HepG2 (cell line): ENCODE data around the gene SDK2. TPM values are rescaled to one million over a fixed set of nuclear protein-coding genes. Genes with fewer than 3 reads are reported as not detected.

Experiments
- AGO2 ChIP-seq: fragments of 200-400 bp; formaldehyde crosslinking; optimal IDR thresholded peaks from 2 replicates; pipeline ENCODE3; 2017; ENCODE audit warnings: mild to moderate bottlenecking, low read depth, low read length, moderate library complexity
- ARHGAP35 ChIP-seq: sonication (generic); formaldehyde crosslinking; IDR thresholded peaks from 2 replicates; pipeline ENCODE4 v1.9.0; 2022; ENCODE audit warnings: mild to moderate bottlenecking, inconsistent platforms, moderate library complexity, missing genetic modification reagents, borderline replicate concordance
- ARNT2 ChIP-seq: sonication (generic); formaldehyde crosslinking; IDR thresholded peaks from 2 replicates; pipeline ENCODE4 v1.8.0; 2022; ENCODE audit warnings: mild to moderate bottlenecking, low read depth, missing genetic modification reagents, moderate library complexity
- BORCS8-MEF2B ChIP-seq: sonication (generic); formaldehyde crosslinking; IDR thresholded peaks from 2 replicates; pipeline ENCODE4 v1.8.0; 2022; ENCODE audit warnings: mild to moderate bottlenecking, missing genetic modification reagents
- DPF2 ChIP-seq: sonication (generic); formaldehyde crosslinking; IDR thresholded peaks from 2 replicates; pipeline ENCODE4 v1.4.0; 2020; ENCODE audit warnings: mild to moderate bottlenecking, low read depth, missing genetic modification reagents, borderline replicate concordance
- HNRNPL ChIP-seq: fragments of 200-400 bp; formaldehyde crosslinking; IDR thresholded peaks from 2 replicates; pipeline ENCODE4 v1.6.1; 2017; ENCODE audit warnings: mild to moderate bottlenecking, low read depth, low read length
- JUN ChIP-seq: sonication (generic); formaldehyde crosslinking; IDR thresholded peaks from 2 replicates; pipeline ENCODE4 v1.4.0; 2020; ENCODE audit warnings: mild to moderate bottlenecking, missing genetic modification reagents
- NFE2L1 ChIP-seq: sonication (generic); formaldehyde crosslinking; IDR thresholded peaks from 2 replicates; pipeline ENCODE4 v1.4.0; 2020; ENCODE audit warnings: missing genetic modification reagents, mild to moderate bottlenecking, borderline replicate concordance
- PHB2 ChIP-seq: fragments of 450-650 bp; IDR thresholded peaks from 2 replicates; pipeline ENCODE4 v1.6.1; 2018; ENCODE audit not compliant: partially characterized antibody
- PRPF4 ChIP-seq: fragments of 200-400 bp; formaldehyde crosslinking; IDR thresholded peaks from 2 replicates; pipeline ENCODE4 v1.6.1; 2016; ENCODE audit warnings: low read length, low read depth; ENCODE audit not compliant: poor library complexity, severe bottlenecking
- RCOR2 ChIP-seq: IDR thresholded peaks from 2 replicates; pipeline ENCODE4 v1.6.1; 2016; ENCODE audit warnings: missing biosample characterization, missing genetic modification reagents
- SYNCRIP ChIP-seq: fragments of 200-400 bp; formaldehyde crosslinking; IDR thresholded peaks from 2 replicates; pipeline ENCODE4 v1.6.1; 2018; ENCODE audit warnings: mild to moderate bottlenecking, low read depth, low read length; ENCODE audit not compliant: insufficient read depth
- ZBTB46 ChIP-seq: sonication (generic); formaldehyde crosslinking; IDR thresholded peaks from 2 replicates; pipeline ENCODE4 v1.4.0; 2020; ENCODE audit warnings: mild to moderate bottlenecking, missing genetic modification reagents, borderline replicate concordance
- ZC3H4 ChIP-seq: sonication (generic); formaldehyde crosslinking; IDR thresholded peaks from 2 replicates; pipeline ENCODE4 v1.4.0; 2020; ENCODE audit warnings: missing genetic modification reagents, borderline replicate concordance
- ZFP37 ChIP-seq: sonication (generic); formaldehyde crosslinking; IDR thresholded peaks from 2 replicates; pipeline ENCODE4 v1.4.0; 2020; ENCODE audit warnings: missing genetic modification reagents, borderline replicate concordance
- ZHX1 ChIP-seq: sonication (generic); formaldehyde crosslinking; IDR thresholded peaks from 2 replicates; pipeline ENCODE4 v1.8.1; 2022; ENCODE audit warnings: low read depth, mild to moderate bottlenecking, missing genetic modification reagents
- ZNF510 ChIP-seq: sonication (generic); formaldehyde crosslinking; IDR thresholded peaks from 2 replicates; pipeline ENCODE4 v1.4.0; 2020; ENCODE audit warnings: low read depth, mild to moderate bottlenecking, missing genetic modification reagents
- ZNF704 ChIP-seq: sonication (generic); formaldehyde crosslinking; IDR thresholded peaks from 2 replicates; pipeline ENCODE4 v1.8.1; 2023; ENCODE audit warnings: mild to moderate bottlenecking, inconsistent platforms, moderate library complexity, missing genetic modification reagents, borderline replicate concordance
- ZNF75D ChIP-seq: sonication (generic); formaldehyde crosslinking; IDR thresholded peaks from 2 replicates; pipeline ENCODE4 v1.8.1; 2023; ENCODE audit warnings: missing genetic modification reagents, mild to moderate bottlenecking, borderline replicate concordance
- ZNF773 ChIP-seq: sonication (generic); formaldehyde crosslinking; IDR thresholded peaks from 2 replicates; pipeline ENCODE4 v1.4.0; 2020; ENCODE audit warnings: missing genetic modification reagents, borderline replicate concordance
- ZNF800 ChIP-seq: sonication (generic); formaldehyde crosslinking; IDR thresholded peaks from 2 replicates; pipeline ENCODE4 v1.4.0; 2020; ENCODE audit warnings: missing genetic modification reagents
- ZSCAN22 ChIP-seq: sonication (generic); formaldehyde crosslinking; IDR thresholded peaks from 2 replicates; pipeline ENCODE4 v1.4.0; 2020; ENCODE audit warnings: mild to moderate bottlenecking, missing genetic modification reagents
- ZSCAN9 ChIP-seq: IDR thresholded peaks from 2 replicates; pipeline ENCODE4 v1.6.1; 2016; ENCODE audit warnings: borderline replicate concordance
- polyA plus RNA-seq, 8 experiments: library from polyadenylated mRNA; depleted of rRNA in 3 of 8; stranded (reverse) in 7 of 8; unstranded in 1 of 8; fragments of >200 nt; fragmentation: Illumina TruSeq in 4 of 8; extraction: Trizol in 4 of 8; gene quantifications; 2 replicates each; pipeline versions ENCODE4 v1.2.1 to v1.2.3, GENCODE V29; 2011 to 2016; ENCODE audit warnings: low read depth in 4 of 8, missing spikeins in 1 of 8, mixed read lengths in 1 of 8; ENCODE audit not compliant: insufficient read depth in 1 of 8
- total RNA-seq, 5 experiments: library from RNA; depleted of rRNA; stranded (reverse); fragments of >200 nt; fragmentation: Illumina TruSeq; extraction: Trizol; gene quantifications; 2 replicates each; pipeline ENCODE4 v1.2.3, GENCODE V29; 2016; ENCODE audit warnings: low read depth in 1 of 5

The SDK2 gene
- total and polyA plus RNA-seq, 2 of the 13 experiments (the other 11 are each of a cell fraction or from before 2014, with no cell fraction given), result not detected

- TF ChIP-seq ZHX1 (CRISPR knock-in tag), result no peak
- TF ChIP-seq RCOR2 (CRISPR knock-in tag), result no peak
- no peak for TF ChIP-seq JUN (CRISPR knock-in tag)
- no peak for TF ChIP-seq DPF2
- peak; percentile 73 for TF ChIP-seq AGO2
- TF ChIP-seq ZBTB46 (CRISPR knock-in tag), result no peak
- peak; percentile 69 for TF ChIP-seq PRPF4
- TF ChIP-seq ZNF510 (CRISPR knock-in tag), result no peak
- TF ChIP-seq ZNF773 (CRISPR knock-in tag), result no peak
- TF ChIP-seq ZSCAN22 (CRISPR knock-in tag), result no peak
- no peak for TF ChIP-seq ZC3H4 (CRISPR knock-in tag)
- no peak for TF ChIP-seq ZNF704 (CRISPR knock-in tag)
- TF ChIP-seq SYNCRIP, result no peak
- no peak for TF ChIP-seq ARNT2 (CRISPR knock-in tag)
- no peak for TF ChIP-seq NFE2L1 (CRISPR knock-in tag)
- no peak for TF ChIP-seq ZNF75D (CRISPR knock-in tag)
- TF ChIP-seq HNRNPL, result peak; percentile 83; the same call in 1 of the 2 replicates
- TF ChIP-seq BORCS8-MEF2B (CRISPR knock-in tag), result no peak
- no peak for TF ChIP-seq ZFP37 (CRISPR knock-in tag)
- no peak for TF ChIP-seq ARHGAP35
- no peak for TF ChIP-seq ZNF800 (CRISPR knock-in tag)
- TF ChIP-seq ZSCAN9 (CRISPR knock-in tag), result no peak
- no peak for TF ChIP-seq PHB2
Observed at GRCh38 chr17:73292031-73292531, 352.2 kb downstream of the SDK2 start (continued).
